ENCODE results near the gene PFKP.

PFKP gene

DNA sequence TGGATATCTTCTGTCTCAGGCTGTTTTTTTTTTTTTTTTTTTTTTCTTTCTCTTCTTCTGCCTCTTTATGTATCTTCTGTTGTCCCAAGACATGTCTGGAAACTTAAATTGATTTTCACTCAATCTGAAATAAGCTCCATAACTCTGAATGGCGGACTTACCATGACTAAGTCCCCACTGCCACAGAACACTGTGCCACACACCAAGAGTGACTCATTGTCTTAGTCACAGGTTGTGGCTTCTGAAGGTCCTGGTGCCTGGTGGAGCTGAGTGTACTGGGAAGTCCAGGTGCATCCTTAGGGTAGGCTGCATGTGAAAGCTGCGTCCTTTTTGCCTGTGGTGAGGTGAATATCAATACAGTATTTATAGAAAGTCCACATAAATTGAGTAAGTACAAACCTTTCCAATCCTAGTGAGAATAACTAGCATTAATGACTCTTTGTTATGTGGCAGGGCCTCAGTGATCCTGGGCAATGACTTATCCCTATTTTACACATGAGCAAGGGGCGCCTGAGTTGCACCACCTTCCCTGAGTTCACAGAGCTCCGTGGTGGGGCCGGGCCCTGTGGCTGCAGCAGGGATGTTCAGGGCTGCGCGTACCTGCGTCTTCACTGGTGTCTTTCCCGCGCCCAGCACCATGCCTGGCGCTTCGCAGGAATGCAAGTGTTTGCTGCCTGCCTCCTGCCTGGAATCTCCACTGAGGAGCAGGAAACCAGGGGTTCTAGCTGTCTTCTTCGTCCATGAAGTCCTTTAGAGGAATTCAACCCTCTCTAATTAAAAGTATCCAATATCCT lies 4.3 kb downstream of the PFKP start:
- DNase-seq (ENCODE audit: low spot score), result no peak

DNA sequence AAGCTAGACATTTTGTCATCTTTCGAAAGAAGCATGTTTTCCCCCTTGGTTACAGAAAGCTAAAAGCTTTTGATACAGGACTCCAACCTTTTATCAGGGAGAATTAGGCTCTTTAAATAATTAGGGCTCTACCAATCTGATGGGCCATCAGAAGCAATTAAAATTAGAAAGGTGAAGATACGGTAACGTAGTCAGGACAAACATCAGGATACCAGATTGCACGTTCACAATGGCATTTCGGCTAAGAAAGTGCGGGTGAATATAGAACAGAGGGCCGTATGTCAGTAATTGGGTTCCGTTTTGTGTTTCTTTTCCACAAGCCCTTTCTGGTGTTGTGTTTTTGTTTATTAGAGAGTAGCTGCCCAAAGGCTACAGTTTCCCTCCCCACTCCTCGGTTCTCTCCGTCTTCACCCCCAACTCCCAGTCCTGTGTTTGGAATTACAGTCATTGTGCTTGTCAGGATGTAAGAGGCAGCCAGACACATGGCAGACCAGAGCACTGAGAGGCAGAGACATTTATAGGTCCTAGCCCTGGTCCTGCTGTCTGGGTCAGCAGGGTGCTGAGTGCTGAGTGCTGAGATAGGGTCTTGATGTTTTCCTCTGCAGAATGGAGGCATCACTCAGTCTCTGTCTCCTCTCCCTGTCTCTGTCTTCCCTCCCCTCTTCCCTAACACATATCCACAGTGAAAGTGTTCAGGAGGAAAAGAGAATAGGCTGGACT lies 5.5 kb downstream of the PFKP start:
- no peak for DNase-seq (ENCODE audit: low spot score)

DNA sequence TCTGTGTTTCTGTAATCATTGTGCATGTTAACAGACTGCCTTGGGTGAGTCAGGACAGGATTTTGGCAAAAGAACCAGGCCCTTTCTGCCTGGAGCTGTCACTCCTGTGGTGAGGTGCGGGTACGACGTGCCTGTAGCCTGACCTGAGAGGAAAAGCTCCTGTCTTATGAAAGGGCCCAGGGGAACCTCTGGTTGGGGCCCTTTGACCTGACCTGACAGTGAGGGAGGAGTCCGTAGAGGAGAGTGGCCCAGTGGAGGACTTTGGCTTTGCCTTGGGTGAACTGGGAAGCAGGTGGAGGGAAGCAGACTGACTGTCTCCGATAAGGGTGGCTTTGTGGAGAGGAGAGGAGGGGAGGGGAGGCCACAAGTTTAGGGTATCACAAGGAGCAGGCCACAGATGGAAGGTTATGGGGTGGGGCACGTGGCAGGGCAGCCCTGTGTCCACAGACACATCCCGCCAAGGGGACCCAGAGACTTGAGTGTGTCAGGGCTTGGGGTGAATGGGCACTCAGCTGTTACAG lies 6.9 kb downstream of the PFKP start:
- no peak for DNase-seq (ENCODE audit: low spot score)

DNA sequence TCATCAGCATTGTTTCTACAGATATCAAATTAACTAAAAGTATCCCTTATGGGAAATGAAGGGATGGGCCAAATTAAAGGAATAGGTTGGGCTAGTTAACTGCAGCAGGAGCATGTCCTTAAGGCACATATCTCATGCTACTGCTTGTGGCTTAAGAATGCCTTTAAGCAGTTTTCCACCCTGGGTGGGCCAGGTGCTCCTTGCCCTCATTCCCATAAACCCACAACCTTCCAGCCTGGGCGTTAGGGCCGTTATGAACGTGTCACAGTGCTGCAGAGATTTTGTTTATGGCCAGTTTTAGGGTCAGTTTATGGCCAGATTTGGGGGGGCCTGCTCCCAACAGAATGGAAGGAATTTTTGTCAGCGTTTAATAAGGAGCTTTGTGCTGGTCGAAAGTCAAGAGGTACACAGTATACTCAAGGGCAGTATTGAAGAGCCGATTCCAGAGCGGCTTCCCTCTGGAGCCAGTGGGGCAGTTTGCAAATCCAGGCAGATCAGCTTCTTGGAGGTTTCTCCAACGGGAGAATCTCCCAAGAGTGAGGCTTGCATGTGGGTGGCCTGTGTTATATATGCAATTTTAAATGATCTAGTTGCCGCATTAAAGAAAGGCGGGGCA lies 7.7 kb downstream of the PFKP start:
- no peak for DNase-seq (ENCODE audit: low spot score)

GRCh38 chr10:3076138-3076537 lies 8.8 kb downstream of the PFKP start:
- DNase-seq (ENCODE audit: low spot score), result no peak

GRCh38 chr10:3077509-3077908 lies 10.2 kb downstream of the PFKP start:
- DNase-seq (ENCODE audit: low spot score), result no peak

GRCh38 chr10:3077940-3078630 lies 10.7 kb downstream of the PFKP start:
- no peak for DNase-seq (ENCODE audit: low spot score)

DNA sequence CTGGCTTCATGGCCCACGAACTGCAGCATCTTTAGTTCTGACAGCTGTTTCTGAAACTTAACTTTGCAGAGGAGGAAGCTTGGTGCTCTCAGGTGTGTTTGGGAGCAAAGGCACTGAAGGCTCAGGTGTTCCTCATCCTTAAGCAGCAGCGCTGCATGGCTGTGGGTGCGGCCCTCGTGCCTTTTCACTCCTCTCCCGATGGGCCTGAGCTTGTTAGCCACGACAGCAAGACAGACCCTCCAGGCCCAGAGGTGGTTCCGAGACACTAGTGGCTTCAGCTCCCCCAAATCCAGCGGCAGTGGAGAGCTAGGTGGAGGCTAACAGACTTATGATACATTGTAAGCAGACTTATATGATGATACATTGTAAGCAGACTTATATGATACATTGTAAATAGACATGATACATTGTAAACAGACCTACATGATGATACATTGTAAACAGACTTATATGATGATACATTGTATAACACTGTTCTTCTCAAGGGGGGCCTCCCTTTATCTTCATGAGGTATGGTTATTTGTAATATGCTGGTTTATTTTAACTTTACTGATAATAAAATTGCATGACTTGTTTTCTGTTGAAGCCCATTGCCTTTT lies 14.1 kb downstream of the PFKP start:
- DNase-seq (ENCODE audit: low spot score), result no peak

DNA sequence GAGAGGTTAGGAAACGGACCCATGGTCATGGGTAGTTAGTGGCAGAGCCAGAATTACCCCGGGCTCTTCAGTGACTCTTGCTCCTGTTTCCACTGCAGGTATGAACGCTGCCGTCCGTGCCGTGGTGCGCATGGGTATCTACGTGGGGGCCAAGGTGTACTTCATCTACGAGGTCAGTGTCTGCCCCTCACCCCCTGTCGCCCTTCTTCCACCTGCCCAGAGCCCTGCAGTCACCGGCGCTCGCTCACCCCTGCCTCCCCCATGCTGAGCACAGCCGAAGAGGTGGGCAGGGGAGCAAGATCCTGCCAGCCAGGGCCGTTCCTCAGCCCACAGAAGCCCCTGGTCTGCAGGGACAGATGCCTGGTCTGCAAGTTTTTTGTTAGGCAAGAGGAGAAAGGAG lies 14.9 kb downstream of the PFKP start:
- DNase-seq (ENCODE audit: low spot score), result no peak

- no peak for DNase-seq (ENCODE audit: low spot score)
These were observed 18.6 kb downstream of the PFKP start for GRCh38 chr10:3085785-3086567.

DNA sequence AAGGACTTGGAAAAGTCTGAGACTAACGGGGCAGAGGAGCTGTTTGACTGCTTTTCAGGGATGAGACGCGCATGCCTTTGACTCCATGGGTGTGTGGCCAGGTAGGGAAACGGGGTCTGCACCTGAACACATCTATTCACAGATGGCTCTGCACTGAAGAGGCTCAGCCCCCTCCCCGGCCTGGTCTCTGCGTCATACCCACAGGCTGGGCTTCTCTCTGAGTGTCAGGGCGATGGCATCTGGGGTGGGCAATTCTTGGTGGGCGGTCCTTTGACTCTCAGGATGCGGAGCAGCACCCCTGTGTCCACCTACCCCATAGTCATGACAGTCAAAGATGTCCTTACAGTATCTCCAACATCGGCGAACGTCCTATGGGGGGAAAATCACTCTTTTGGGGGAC lies 23.0 kb downstream of the PFKP start:
- DNase-seq (ENCODE audit: low spot score), result no peak

DNA sequence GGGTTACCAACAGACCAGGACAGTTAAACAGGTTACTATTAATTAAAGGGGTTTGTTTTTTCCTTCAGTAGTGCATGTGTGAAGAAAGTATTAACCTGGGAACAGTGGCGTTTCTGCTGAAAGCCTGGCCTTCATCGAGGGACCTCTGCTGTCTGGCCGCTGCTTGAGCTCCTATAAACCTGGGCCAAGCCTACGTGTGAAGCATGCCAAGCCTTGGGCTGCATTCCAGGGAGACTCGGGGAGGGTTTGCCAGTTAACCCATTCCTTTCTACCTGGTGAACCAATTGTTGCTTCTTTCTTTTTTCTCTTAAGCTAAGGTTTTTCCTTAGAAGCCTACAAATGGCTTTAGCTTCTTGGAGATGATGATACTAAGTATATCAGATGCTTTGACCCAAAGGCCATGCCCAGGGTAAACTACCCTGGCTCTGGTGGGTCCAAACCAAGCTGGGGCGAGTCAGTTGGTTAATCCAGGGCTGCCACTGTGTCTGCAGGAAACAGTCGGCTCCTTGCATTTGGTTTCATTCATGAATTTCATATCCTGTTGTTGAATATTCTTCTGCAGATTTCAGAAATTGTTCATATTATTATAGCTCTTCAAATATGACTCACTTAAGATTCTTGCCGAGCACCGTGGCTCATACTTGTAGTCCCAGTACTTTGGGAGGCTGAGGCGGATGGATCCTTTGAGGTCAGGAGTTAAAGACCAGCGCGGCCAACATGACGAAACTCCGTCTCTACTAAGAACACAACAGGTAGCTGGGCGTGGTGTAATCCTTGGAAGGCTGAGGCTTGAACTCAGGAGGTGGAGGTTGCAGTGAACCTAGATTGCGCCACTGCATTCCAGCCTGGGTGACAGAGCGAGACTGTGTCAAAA lies 23.8 kb downstream of the PFKP start:
- no peak for DNase-seq (ENCODE audit: low spot score)

GRCh38 chr10:3091921-3092320 lies 24.6 kb downstream of the PFKP start:
- DNase-seq (ENCODE audit: low spot score), result no peak

GRCh38 chr10:3093996-3094395 lies 26.6 kb downstream of the PFKP start:
- no peak for DNase-seq (ENCODE audit: low spot score)

- DNase-seq (ENCODE audit: low spot score), result no peak
These were observed 27.3 kb downstream of the PFKP start for GRCh38 chr10:3094609-3095036.

DNA sequence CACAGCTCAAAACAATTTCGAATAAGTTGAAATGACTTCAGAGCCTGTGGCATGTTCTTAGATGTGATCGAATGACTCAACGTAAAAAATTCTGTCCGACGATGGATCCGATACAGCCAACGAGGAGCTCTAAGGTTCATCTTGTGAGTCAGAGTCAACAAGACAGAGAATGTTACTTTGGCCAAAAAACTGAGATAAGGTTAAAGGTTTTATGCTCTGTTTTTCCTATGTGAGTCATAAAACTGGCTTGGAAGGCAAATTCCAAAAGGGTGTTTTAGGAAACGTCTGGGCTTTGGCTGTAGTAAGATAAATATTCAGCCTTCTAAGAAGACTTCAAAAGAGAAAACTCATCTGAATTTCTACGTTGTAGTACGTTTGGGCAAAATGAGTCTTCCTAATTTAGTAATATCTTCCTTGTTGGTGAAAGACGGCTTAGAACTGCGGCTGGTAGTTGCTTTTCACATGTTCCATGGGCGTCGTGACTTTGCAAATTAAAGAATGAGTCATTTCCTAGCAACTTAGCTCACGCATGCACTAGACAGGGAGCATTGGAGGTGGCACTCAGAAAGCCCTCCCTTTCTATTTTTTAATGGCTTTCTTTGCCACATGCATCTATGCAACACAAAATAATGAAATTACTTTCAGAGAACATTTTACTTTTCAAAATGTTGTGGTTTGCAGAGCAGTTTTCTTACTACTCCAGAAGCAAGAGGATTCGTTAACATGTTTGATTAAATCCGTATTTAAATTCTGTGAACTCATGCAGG lies 28.2 kb downstream of the PFKP start:
- peak; percentile 52 for DNase-seq (ENCODE audit: low spot score)

GRCh38 chr10:3096149-3096548 lies 28.8 kb downstream of the PFKP start:
- no peak for DNase-seq (ENCODE audit: low spot score)

DNA sequence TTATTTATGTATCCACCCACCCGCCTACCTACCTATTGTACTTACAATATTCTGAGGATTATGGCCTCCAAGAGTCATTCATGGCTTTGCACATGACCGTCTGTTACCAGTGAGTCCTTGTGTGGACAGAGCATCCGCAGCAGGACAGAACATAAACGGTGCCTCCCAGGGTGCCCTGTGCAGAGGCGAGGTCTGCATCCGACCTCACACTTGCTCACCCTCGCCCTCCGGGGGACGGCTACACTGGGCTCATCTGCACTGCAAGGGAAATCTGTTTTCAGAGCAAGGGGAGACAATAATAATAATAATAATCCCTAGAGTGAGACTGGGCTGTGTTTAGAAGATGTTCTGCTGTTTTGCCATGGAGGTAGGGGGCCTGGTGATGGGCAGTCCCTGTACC lies 29.8 kb downstream of the PFKP start:
- DNase-seq (ENCODE audit: low spot score), result no peak

GRCh38 chr10:3098689-3099088 lies 31.3 kb downstream of the PFKP start:
- no peak for DNase-seq (ENCODE audit: low spot score)

Data from HuH-7 (cell line).